Lower leg skin (tissue), 4 donors: ENCODE data around the gene SUFU. TPM values are rescaled to one million over a fixed set of nuclear protein-coding genes. Genes with fewer than 3 reads are reported as not detected.

Experiments
- DNase-seq, 2 donors: peaks; one replicate each; pipeline ENCODE4 v3.0.0-alpha.2; 2019; ENCODE audit warnings: low spot score in 2 of 2
- H3K4me3 ChIP-seq: fragments of 200-600 bp; sonication (generic); 2 replicates; pipeline ENCODE4 v1.5.1; 2017; ENCODE audit warnings: mild to moderate bottlenecking, low read depth; ENCODE audit not compliant: poor library complexity, severe bottlenecking
- POLR2A ChIP-seq, 2 donors: fragments of 450-650 bp; IDR thresholded peaks; one replicate each; pipeline ENCODE4 v1.6.1; 2016 to 2017; ENCODE audit warnings: antibody characterized with exemption in 2 of 2, mild to moderate bottlenecking in 1 of 2, moderate library complexity in 1 of 2
- WGBS, 2 donors: methylation state at CpG; one replicate each; pipeline ENCODE4 v1.1.5; 2018; 5-methylcytosine and 5-hydroxymethylcytosine counted together
- intact Hi-C: fragments of 100-400 bp; cut with DNase I; formaldehyde crosslinking; loops from one replicate; pipeline ENCODE4 v1.15.0; 2023; ENCODE audit warnings: low total_unique reads
- total RNA-seq, 4 donors: library from RNA; depleted of rRNA; stranded (reverse); fragments of >200 nt; gene quantifications; one replicate each; pipeline ENCODE4 v1.1.0, GENCODE V29; 2016
- TF ChIP-seq, protein P1 (sequence below), 3 donors: fragments of 450-650 bp; IDR thresholded peaks; one replicate each; pipeline ENCODE4 v1.5.1; 2016; ENCODE audit warnings: antibody characterized with exemption in 3 of 3, mild to moderate bottlenecking in 3 of 3, moderate library complexity in 2 of 3

The SUFU gene
- total RNA-seq, 4 donors from 2014 or later, result 15.8 to 19.8 (median 18.0) TPM

- intact Hi-C loops, result no loop called here
- no peak for DNase-seq
- no peak for TF ChIP-seq POLR2A (IDR thresholded peaks at IDR 0.05)
- TF ChIP-seq, protein P1, sequence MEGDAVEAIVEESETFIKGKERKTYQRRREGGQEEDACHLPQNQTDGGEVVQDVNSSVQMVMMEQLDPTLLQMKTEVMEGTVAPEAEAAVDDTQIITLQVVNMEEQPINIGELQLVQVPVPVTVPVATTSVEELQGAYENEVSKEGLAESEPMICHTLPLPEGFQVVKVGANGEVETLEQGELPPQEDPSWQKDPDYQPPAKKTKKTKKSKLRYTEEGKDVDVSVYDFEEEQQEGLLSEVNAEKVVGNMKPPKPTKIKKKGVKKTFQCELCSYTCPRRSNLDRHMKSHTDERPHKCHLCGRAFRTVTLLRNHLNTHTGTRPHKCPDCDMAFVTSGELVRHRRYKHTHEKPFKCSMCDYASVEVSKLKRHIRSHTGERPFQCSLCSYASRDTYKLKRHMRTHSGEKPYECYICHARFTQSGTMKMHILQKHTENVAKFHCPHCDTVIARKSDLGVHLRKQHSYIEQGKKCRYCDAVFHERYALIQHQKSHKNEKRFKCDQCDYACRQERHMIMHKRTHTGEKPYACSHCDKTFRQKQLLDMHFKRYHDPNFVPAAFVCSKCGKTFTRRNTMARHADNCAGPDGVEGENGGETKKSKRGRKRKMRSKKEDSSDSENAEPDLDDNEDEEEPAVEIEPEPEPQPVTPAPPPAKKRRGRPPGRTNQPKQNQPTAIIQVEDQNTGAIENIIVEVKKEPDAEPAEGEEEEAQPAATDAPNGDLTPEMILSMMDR (IDR thresholded peaks at IDR 0.05), result no peak
Measured at GRCh38 chr10:102668326-102669107, 164.7 kb downstream of the SUFU start.

GRCh38 chr10:102669206-102670064 is 165.7 kb downstream of the SUFU start:
- no peak overlapping the region for H3K4me3 ChIP-seq
- 59 to 71% methylated on average over 5 to 7 of the region's 7 CpGs for WGBS, 2 donors
- TF ChIP-seq, protein P1 (IDR thresholded peaks at IDR 0.05), result no peak
- TF ChIP-seq POLR2A (IDR thresholded peaks at IDR 0.05), result no peak
- DNase-seq, result no peak
- intact Hi-C loops, result no loop called here

More at GRCh38 chr10:102668326-102669107, 164.7 kb downstream of the SUFU start:
- H3K4me3 ChIP-seq, result no peak overlapping the region
- WGBS, 2 donors, result 63 to 76% methylated on average over 10 of the region's 10 CpGs

DNA sequence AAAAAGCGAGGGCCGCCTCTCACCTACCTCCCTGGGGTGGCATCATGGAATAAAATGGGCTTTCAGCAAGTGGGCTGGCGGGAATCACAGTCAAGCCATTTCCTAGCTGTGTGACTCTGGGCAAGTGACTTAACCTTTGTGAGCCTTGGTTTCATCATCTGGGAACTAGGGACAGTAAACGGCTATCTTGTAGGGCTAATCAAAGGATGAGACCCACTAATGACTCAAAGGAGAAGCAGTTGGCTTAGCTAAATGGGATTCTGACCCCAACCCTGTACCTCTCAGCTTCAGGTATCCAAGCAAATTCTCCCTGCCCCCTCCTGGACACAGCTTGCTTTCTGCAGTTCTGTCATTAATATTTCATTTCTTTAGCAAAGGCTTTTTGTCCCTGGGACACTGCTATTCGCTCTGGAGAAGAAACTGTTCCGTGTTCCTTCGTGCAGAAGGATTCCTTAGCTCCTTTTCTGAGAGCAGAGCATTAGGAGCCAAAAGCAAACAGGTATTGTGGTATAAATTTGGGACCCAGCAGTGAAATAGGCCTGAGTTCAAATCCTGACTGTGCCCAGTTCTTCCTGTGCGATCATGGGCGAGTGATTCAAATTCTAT is 166.4 kb downstream of the SUFU start:
- intact Hi-C loops, result no loop called here
- WGBS, 2 donors, result 90 to 97% methylated on average over 9 of the region's 9 CpGs
- TF ChIP-seq POLR2A (IDR thresholded peaks at IDR 0.05), result no peak
- TF ChIP-seq, protein P1 (IDR thresholded peaks at IDR 0.05), result no peak
- H3K4me3 ChIP-seq, result no peak overlapping the region
- no peak for DNase-seq

DNA sequence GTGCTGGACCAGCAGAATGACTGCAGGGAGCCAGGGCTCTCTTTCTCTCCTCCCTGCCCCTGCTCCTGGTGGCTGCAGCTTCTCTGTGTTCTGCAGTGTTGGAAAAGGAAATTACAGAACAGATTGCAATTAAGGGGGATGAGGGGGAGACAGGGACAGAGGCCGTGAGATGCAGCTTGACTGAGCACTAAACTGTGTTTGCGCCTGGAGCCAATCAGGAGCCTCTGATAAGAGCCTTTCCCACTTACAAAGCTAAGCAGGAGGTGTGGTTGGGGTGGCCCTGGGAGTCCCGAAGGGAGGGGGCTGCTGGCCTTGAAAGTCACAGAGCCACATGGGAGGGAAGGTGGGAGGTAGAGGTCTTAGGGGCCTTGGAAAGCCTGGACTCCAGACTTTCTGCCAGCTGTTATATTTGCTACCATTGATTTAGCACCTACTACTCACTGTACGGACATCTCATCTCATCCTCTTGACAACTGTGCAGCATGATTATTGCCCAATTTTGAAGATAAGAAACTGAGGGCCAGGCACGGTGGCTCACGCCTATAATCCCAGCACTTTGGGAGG is 167.2 kb downstream of the SUFU start:
- H3K4me3 ChIP-seq, result no peak overlapping the region
- TF ChIP-seq, protein P1 (IDR thresholded peaks at IDR 0.05), result no peak
- TF ChIP-seq POLR2A (IDR thresholded peaks at IDR 0.05), result no peak
- no peak for DNase-seq
- 84 to 85% methylated on average over 6 of the region's 6 CpGs for WGBS, 2 donors
- intact Hi-C loops, result no loop called here

- intact Hi-C loops, result no loop called here
- 68 to 69% methylated on average over 13 of the region's 13 CpGs for WGBS, 2 donors
- TF ChIP-seq POLR2A (IDR thresholded peaks at IDR 0.05), result no peak
- TF ChIP-seq, protein P1 (IDR thresholded peaks at IDR 0.05), result no peak
- H3K4me3 ChIP-seq, result no peak overlapping the region
- DNase-seq, result no peak
Measured at GRCh38 chr10:102673236-102673818, 169.6 kb downstream of the SUFU start.
